Neuronal stem cell (in vitro differentiated cells): ENCODE measurements around the gene SLC8A1.

Source experiments
- DNase-seq: peaks from one replicate; pipeline ENCODE4 v3.0.0-alpha.2; 2013; ENCODE audit warnings: low spot score
- H2AFZ ChIP-seq: one replicate; pipeline ENCODE4 v1.6.1; 2013; ENCODE audit warnings: mild to moderate bottlenecking, low read length, inconsistent platforms
- H2AK5ac ChIP-seq: 2 replicates; pipeline ENCODE4 v1.6.1; 2013; ENCODE audit warnings: low read depth, mild to moderate bottlenecking, inconsistent platforms, low read length, moderate library complexity, mixed read lengths
- H2BK120ac ChIP-seq: 2 replicates; pipeline ENCODE4 v1.6.1; 2013; ENCODE audit warnings: low read depth, mild to moderate bottlenecking, inconsistent platforms, low read length, moderate library complexity, mixed read lengths
- H2BK12ac ChIP-seq: one replicate; pipeline ENCODE4 v1.6.1; 2013; ENCODE audit warnings: low read length, inconsistent platforms
- H2BK15ac ChIP-seq: 2 replicates; pipeline ENCODE4 v1.6.1; 2013; ENCODE audit warnings: mild to moderate bottlenecking, low read length, inconsistent platforms, mixed read lengths
- H2BK5ac ChIP-seq: one replicate; pipeline ENCODE4 v1.6.1; 2013; ENCODE audit warnings: inconsistent platforms, mild to moderate bottlenecking, low read length, moderate library complexity
- H3K14ac ChIP-seq: one replicate; pipeline ENCODE4 v1.6.1; 2013; ENCODE audit warnings: low read length, inconsistent platforms
- H3K18ac ChIP-seq: 2 replicates; pipeline ENCODE4 v1.6.1; 2013; ENCODE audit warnings: low read length, inconsistent platforms
- H3K23ac ChIP-seq: 2 replicates; pipeline ENCODE4 v1.6.1; 2013; ENCODE audit warnings: low read depth, mild to moderate bottlenecking, mixed read lengths, low read length, inconsistent platforms; ENCODE audit not compliant: poor library complexity
- H3K27ac ChIP-seq: replicated peaks from 3 replicates; pipeline ENCODE4 v1.5.1; 2013; ENCODE audit warnings: low read length, inconsistent platforms
- H3K27me3 ChIP-seq, 3 experiments: 2 replicates each; pipeline ENCODE4 v1.6.1; 2013; ENCODE audit warnings: low read length in 3 of 3, mild to moderate bottlenecking in 2 of 3, inconsistent platforms in 1 of 3, low read depth in 1 of 3, mixed read lengths in 1 of 3, moderate library complexity in 1 of 3; ENCODE audit not compliant: control insufficient read depth in 3 of 3, insufficient read depth in 3 of 3
- H3K36me3 ChIP-seq, 2 donors: replicated peaks in 1 of 2; 2 replicates each; pipeline ENCODE4 v1.6.1; 2013; ENCODE audit warnings: low read length in 2 of 2; ENCODE audit not compliant: control insufficient read depth in 2 of 2, insufficient read depth in 2 of 2
- H3K4ac ChIP-seq: 2 replicates; pipeline ENCODE4 v1.6.1; 2013; ENCODE audit warnings: inconsistent platforms, mild to moderate bottlenecking, low read length, moderate library complexity
- H3K4me1 ChIP-seq, 2 donors: 1 replicate in 1 of 2; 2 replicates in 1 of 2; pipeline ENCODE4 v1.6.1; 2013; ENCODE audit warnings: low read length in 2 of 2, low read depth in 1 of 2; ENCODE audit not compliant: control insufficient read depth in 2 of 2, insufficient read depth in 1 of 2
- H3K4me2 ChIP-seq: one replicate; pipeline ENCODE4 v1.6.1; 2013; ENCODE audit warnings: mild to moderate bottlenecking, low read length, inconsistent platforms; ENCODE audit not compliant: insufficient read depth, poor library complexity, severe bottlenecking
- H3K4me3 ChIP-seq, 2 donors: 2 replicates each; pipeline ENCODE4 v1.5.1; 2013; ENCODE audit warnings: low read length in 2 of 2, mild to moderate bottlenecking in 2 of 2, inconsistent platforms in 1 of 2, moderate library complexity in 1 of 2
- H3K79me1 ChIP-seq: one replicate; pipeline ENCODE4 v1.6.1; 2013; ENCODE audit warnings: low read depth, mild to moderate bottlenecking, inconsistent platforms, low read length, moderate library complexity
- H3K9ac ChIP-seq: one replicate; pipeline ENCODE4 v1.6.1; 2013; ENCODE audit warnings: mild to moderate bottlenecking, low read depth, low read length, inconsistent platforms; ENCODE audit not compliant: poor library complexity
- H3K9me3 ChIP-seq, 2 donors: replicated peaks in 1 of 2; 2 replicates each; pipeline versions ENCODE3 to v1.6.1; 2013; ENCODE audit warnings: low read length in 2 of 2, mild to moderate bottlenecking in 2 of 2, inconsistent platforms in 1 of 2, low read depth in 1 of 2, mixed read lengths in 1 of 2, moderate library complexity in 1 of 2; ENCODE audit not compliant: control insufficient read depth in 2 of 2, insufficient read depth in 1 of 2
- H4K8ac ChIP-seq: one replicate; pipeline ENCODE4 v1.6.1; 2013; ENCODE audit warnings: low read depth, mild to moderate bottlenecking, inconsistent platforms, low read length, moderate library complexity
- H4K91ac ChIP-seq: one replicate; pipeline ENCODE4 v1.6.1; 2013; ENCODE audit warnings: low read length, low read depth, mild to moderate bottlenecking, inconsistent platforms; ENCODE audit not compliant: poor library complexity
- WGBS, 2 donors: extraction: QIAGEN DNeasy Blood & Tissue Kit; methylation state at CpG; one replicate each; pipeline ENCODE4 v1.1.7; 2013; ENCODE audit warnings: missing lambda C conversion rate in 2 of 2, mixed read lengths in 1 of 2; ENCODE audit not compliant: insufficient read length in 2 of 2, insufficient replicate concordance in 1 of 2; ENCODE audit errors: extremely low coverage in 2 of 2; 5-methylcytosine and 5-hydroxymethylcytosine counted together

The SLC8A1 gene

DNA sequence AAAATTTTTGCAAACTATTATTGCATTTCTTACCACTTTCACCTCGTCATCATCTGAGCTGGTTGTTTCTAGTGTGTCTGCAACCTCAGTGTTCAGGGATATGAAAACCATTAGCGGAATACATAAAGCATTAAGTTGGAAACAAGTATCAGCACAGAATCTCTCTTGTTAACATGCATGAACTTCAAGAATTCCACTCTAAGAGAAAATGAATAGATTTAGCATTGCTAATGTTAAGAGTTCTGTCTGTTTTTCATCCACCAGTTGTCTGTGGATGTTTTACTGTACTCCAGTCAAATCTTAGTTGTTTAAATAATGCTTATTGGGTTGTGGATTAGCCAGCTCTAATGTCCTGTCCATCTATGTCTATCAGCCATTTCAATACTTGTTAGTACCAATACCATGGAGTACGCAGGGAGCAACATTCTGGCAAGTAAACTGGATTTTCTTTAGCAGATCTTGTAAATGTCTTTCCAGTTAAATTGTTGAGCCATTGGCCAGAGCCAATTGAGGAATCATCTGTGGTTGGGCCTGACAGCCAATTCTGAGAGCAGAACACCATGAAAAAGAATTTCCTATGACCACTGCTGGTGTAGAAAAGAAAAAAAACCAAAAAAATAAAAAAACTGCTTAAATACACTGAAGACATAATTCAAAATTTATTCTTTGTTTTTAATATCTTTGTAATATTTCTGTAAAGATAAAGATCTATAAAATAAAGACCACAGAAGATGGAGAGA lies 82.5 kb downstream of the SLC8A1 start:
- no peak overlapping the region for H2BK15ac ChIP-seq
- H2AFZ ChIP-seq: no peak overlapping the region
- no peak overlapping the region for H2BK12ac ChIP-seq
- no peak for DNase-seq
- H3K27ac ChIP-seq: no peak overlapping the region
- H3K4me1 ChIP-seq: peaks cover 9 to 13% of the 10 kb centered on the region in 2 donors
- no peak overlapping the region for H4K8ac ChIP-seq
- no peak overlapping the region for H3K4ac ChIP-seq
- no peak overlapping the region for H2BK5ac ChIP-seq
- no peaks in the 10 kb centered on the region for H3K27me3 ChIP-seq
- H3K14ac ChIP-seq: no peak overlapping the region
- no peak overlapping the region for H3K23ac ChIP-seq
- no peaks in the 10 kb centered on the region for H3K9me3 ChIP-seq
- no peak overlapping the region for H2AK5ac ChIP-seq
- H3K9ac ChIP-seq: no peak overlapping the region
- H4K91ac ChIP-seq: no peak overlapping the region
- no peak overlapping the region for H3K18ac ChIP-seq
- no peaks in the 10 kb centered on the region for H3K36me3 ChIP-seq
- H2BK120ac ChIP-seq: no peak overlapping the region
- WGBS, 2 donors: no CpG with 5 or more reads among the region's 3 CpGs
- no peaks in the 10 kb centered on the region for H3K79me1 ChIP-seq
- H3K4me3 ChIP-seq: no peak overlapping the region
- H3K4me2 ChIP-seq: no peak overlapping the region

GRCh38 chr2:40367652-40368051 lies 84.2 kb downstream of the SLC8A1 start:
- Histone ChIP-seq H3K4ac (no peak overlapping the region), H2AK5ac (no peak overlapping the region), H3K4me2 (no peak overlapping the region), H3K27ac (no peak overlapping the region), H2AFZ (no peak overlapping the region), H3K23ac (no peak overlapping the region), H3K4me3 (no peak overlapping the region), H3K18ac (no peak overlapping the region), H2BK15ac (no peak overlapping the region), H3K9ac (no peak overlapping the region), H4K91ac (no peak overlapping the region), H3K4me1 (peaks cover 8 to 13% of the 10 kb centered on the region in 2 donors), H3K9me3 (no peaks in the 10 kb centered on the region), H3K79me1 (no peaks in the 10 kb centered on the region), H2BK12ac (no peak overlapping the region), H2BK5ac (no peak overlapping the region), H3K27me3 (no peaks in the 10 kb centered on the region), H3K36me3 (no peaks in the 10 kb centered on the region), H3K14ac (no peak overlapping the region), H2BK120ac (no peak overlapping the region), H4K8ac (no peak overlapping the region)
- no CpG with 5 or more reads among the region's 2 CpGs for WGBS, 2 donors
- no peak for DNase-seq

DNA sequence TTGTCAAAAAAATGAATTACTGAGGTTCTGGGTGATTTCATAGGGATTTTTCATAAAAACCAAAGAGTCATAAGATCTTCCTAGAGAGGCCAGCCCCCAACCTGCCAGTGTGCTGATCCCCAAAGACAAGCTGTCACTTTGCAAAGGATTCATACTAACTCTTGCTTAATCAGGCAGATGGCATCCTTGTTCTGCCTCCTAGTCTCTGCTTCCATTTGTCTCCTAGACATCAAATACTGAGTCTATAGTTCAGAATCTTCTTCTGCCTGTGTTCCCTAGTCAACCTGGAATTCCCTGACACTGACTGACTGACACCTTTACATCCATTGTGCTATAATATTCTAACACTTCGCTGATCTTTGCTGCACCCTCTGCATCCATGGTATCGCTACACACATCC lies 84.9 kb downstream of the SLC8A1 start:
- WGBS, 2 donors: no CpG with 5 or more reads among the region's 2 CpGs
- Histone ChIP-seq H3K27me3 (no peaks in the 10 kb centered on the region), H2AK5ac (no peak overlapping the region), H3K4me3 (no peak overlapping the region), H4K91ac (no peak overlapping the region), H3K79me1 (no peaks in the 10 kb centered on the region), H3K27ac (no peak overlapping the region), H3K9me3 (no peaks in the 10 kb centered on the region), H3K4ac (no peak overlapping the region), H3K14ac (no peak overlapping the region), H2BK15ac (no peak overlapping the region), H3K9ac (no peak overlapping the region), H2AFZ (no peak overlapping the region), H3K4me1 (peaks cover 4 to 9% of the 10 kb centered on the region in 2 donors), H3K4me2 (no peak overlapping the region), H3K36me3 (no peaks in the 10 kb centered on the region), H2BK12ac (no peak overlapping the region), H2BK5ac (no peak overlapping the region), H4K8ac (no peak overlapping the region), H2BK120ac (no peak overlapping the region), H3K18ac (no peak overlapping the region), H3K23ac (no peak overlapping the region)
- DNase-seq: no peak

GRCh38 chr2:40364151-40364874 lies 87.6 kb downstream of the SLC8A1 start:
- DNase-seq: no peak
- no peak overlapping the region for H3K27ac ChIP-seq

More at GRCh38 chr2:40364151-40364874, 87.6 kb downstream of the SLC8A1 start:
- Histone ChIP-seq H4K91ac (no peak overlapping the region), H2AFZ (no peak overlapping the region), H3K14ac (no peak overlapping the region), H3K4me1 (peaks cover 2 to 3% of the 10 kb centered on the region in 2 donors), H3K4ac (no peak overlapping the region), H3K36me3 (no peaks in the 10 kb centered on the region), H2BK15ac (no peak overlapping the region), H3K18ac (no peak overlapping the region), H2BK120ac (no peak overlapping the region), H2BK5ac (no peak overlapping the region), H3K9me3 (no peaks in the 10 kb centered on the region), H3K27me3 (no peaks in the 10 kb centered on the region), H3K79me1 (no peaks in the 10 kb centered on the region), H4K8ac (no peak overlapping the region), H2AK5ac (no peak overlapping the region), H3K9ac (no peak overlapping the region), H3K23ac (no peak overlapping the region), H2BK12ac (no peak overlapping the region), H3K4me2 (no peak overlapping the region), H3K4me3 (no peak overlapping the region)
- WGBS, 2 donors: no CpG with 5 or more reads among the region's 3 CpGs
